Suprapubic skin (tissue), 4 donors: ENCODE results near the gene CCSAP. TPM values are rescaled to one million over a fixed set of nuclear protein-coding genes. Genes with fewer than 3 reads are reported as not detected.
"Not testable (repeated sequence)": the region's sequence is repeated elsewhere in the genome, so short reads cannot be mapped to it uniquely, and the experiment has no call there.

Experiments used
- DNase-seq, 2 donors: peaks; one replicate each; pipeline ENCODE4 v3.0.0-alpha.2; 2019; ENCODE audit warnings: low spot score in 2 of 2
- H3K27ac ChIP-seq: fragments of 200-600 bp; sonication (generic); one replicate; pipeline ENCODE4 v1.5.1; 2019
- H3K27me3 ChIP-seq: fragments of 200-600 bp; sonication (generic); one replicate; pipeline ENCODE4 v1.5.1; 2019
- H3K36me3 ChIP-seq: fragments of 200-600 bp; sonication (generic); one replicate; pipeline ENCODE4 v1.5.1; 2019
- H3K4me1 ChIP-seq: fragments of 200-600 bp; sonication (generic); one replicate; pipeline ENCODE4 v1.5.1; 2019
- H3K4me3 ChIP-seq: fragments of 200-600 bp; sonication (generic); one replicate; pipeline ENCODE4 v1.5.1; 2019; ENCODE audit warnings: mild to moderate bottlenecking
- H3K9me3 ChIP-seq: fragments of 200-600 bp; sonication (generic); one replicate; pipeline ENCODE4 v1.5.1; 2019
- EP300 ChIP-seq: sonication (generic); formaldehyde crosslinking; IDR thresholded peaks from one replicate; pipeline ENCODE4 v1.6.1; 2017; ENCODE audit warnings: antibody characterized with exemption
- POLR2A ChIP-seq, 2 donors: fragments of 450-650 bp; IDR thresholded peaks; one replicate each; pipeline ENCODE4 v1.6.1; 2017; ENCODE audit warnings: antibody characterized with exemption in 2 of 2, mild to moderate bottlenecking in 2 of 2, moderate library complexity in 2 of 2
- POLR2AphosphoS5 ChIP-seq, 3 donors: sonication (generic); formaldehyde crosslinking; IDR thresholded peaks; one replicate each; pipeline ENCODE4 v1.6.1; 2017; ENCODE audit warnings: antibody characterized with exemption in 3 of 3
- WGBS: methylation state at CpG from one replicate; pipeline ENCODE4 v1.1.5; 2018; 5-methylcytosine and 5-hydroxymethylcytosine counted together
- total RNA-seq, 4 donors: library from RNA; depleted of rRNA; stranded (reverse); fragments of >200 nt; gene quantifications; one replicate each; pipeline ENCODE4 v1.1.0, GENCODE V29; 2016
- TF ChIP-seq, protein P1 (sequence below), 2 donors: fragments of 200-600 bp in 1 of 2; fragments of 450-650 bp in 1 of 2; sonication (generic) in 1 of 2; IDR thresholded peaks; one replicate each; pipeline ENCODE4 v1.5.1; 2016 to 2019; ENCODE audit warnings: antibody characterized with exemption in 2 of 2, mild to moderate bottlenecking in 1 of 2, moderate library complexity in 1 of 2

CCSAP gene
- total RNA-seq, 4 donors from 2014 or later = 16.3 to 33.1 (median 16.8) TPM

GRCh38 chr1:229298420-229298819, 44.4 kb downstream of the CCSAP start:
- Histone ChIP-seq H3K9me3 (no peaks in the 10 kb centered on the region), H3K27me3 (no peaks in the 10 kb centered on the region), H3K36me3 (peaks cover 58% of the 10 kb centered on the region), H3K4me3 (no peak overlapping the region), H3K27ac (no peak overlapping the region), H3K4me1 (no peaks in the 10 kb centered on the region)
- no peak for DNase-seq
- TF ChIP-seq POLR2A (IDR thresholded peaks at IDR 0.05) (no peak), EP300 (no peak), POLR2AphosphoS5 (IDR thresholded peaks at IDR 0.05) (no peak)
- TF ChIP-seq, protein P1, sequence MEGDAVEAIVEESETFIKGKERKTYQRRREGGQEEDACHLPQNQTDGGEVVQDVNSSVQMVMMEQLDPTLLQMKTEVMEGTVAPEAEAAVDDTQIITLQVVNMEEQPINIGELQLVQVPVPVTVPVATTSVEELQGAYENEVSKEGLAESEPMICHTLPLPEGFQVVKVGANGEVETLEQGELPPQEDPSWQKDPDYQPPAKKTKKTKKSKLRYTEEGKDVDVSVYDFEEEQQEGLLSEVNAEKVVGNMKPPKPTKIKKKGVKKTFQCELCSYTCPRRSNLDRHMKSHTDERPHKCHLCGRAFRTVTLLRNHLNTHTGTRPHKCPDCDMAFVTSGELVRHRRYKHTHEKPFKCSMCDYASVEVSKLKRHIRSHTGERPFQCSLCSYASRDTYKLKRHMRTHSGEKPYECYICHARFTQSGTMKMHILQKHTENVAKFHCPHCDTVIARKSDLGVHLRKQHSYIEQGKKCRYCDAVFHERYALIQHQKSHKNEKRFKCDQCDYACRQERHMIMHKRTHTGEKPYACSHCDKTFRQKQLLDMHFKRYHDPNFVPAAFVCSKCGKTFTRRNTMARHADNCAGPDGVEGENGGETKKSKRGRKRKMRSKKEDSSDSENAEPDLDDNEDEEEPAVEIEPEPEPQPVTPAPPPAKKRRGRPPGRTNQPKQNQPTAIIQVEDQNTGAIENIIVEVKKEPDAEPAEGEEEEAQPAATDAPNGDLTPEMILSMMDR (IDR thresholded peaks at IDR 0.05) = no peak

GRCh38 chr1:229297746-229298145, 45.1 kb downstream of the CCSAP start:
- TF ChIP-seq EP300 = no peak
- TF ChIP-seq, protein P1 (IDR thresholded peaks at IDR 0.05) = no peak
- no peak for TF ChIP-seq POLR2AphosphoS5 (IDR thresholded peaks at IDR 0.05)
- no peaks in the 10 kb centered on the region for H3K4me1 ChIP-seq
- no peaks in the 10 kb centered on the region for H3K9me3 ChIP-seq
- H3K4me3 ChIP-seq = no peak overlapping the region
- 99% methylated on average over 1 of the region's 1 CpG for WGBS
- peaks cover 51% of the 10 kb centered on the region for H3K36me3 ChIP-seq
- no peak for DNase-seq
- no peak overlapping the region for H3K27ac ChIP-seq
- H3K27me3 ChIP-seq = no peaks in the 10 kb centered on the region

DNA sequence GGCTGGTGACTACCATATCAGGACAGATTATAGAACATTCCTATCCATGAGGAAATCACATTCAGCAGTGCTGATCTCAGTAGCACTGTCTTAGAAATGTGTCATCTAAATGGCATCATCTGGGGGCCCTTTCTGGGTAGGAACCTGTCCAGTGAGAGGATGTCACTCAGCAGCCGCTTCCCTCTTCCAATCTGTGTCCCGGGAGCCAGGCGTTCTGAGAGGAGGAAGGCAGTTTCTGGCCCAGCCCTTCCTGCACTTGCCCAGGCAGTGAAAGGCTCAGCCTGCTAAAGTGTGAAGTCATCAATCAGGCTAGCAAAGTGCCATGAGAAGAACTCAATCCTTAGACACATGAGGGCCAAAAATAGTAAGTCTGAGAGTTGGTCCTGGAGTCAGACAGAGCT, 46.3 kb downstream of the CCSAP start:
- no peaks in the 10 kb centered on the region for H3K9me3 ChIP-seq
- no peaks in the 10 kb centered on the region for H3K4me1 ChIP-seq
- WGBS = 69% methylated on average over 3 of the region's 3 CpGs
- no peak for DNase-seq
- no peak for TF ChIP-seq POLR2AphosphoS5 (IDR thresholded peaks at IDR 0.05)
- TF ChIP-seq, protein P1 (IDR thresholded peaks at IDR 0.05) = no peak
- no peak for TF ChIP-seq POLR2A (IDR thresholded peaks at IDR 0.05)
- TF ChIP-seq EP300 = no peak
- H3K36me3 ChIP-seq = peaks cover 43% of the 10 kb centered on the region
- no peak overlapping the region for H3K27ac ChIP-seq
- no peaks in the 10 kb centered on the region for H3K27me3 ChIP-seq
- no peak overlapping the region for H3K4me3 ChIP-seq

DNA sequence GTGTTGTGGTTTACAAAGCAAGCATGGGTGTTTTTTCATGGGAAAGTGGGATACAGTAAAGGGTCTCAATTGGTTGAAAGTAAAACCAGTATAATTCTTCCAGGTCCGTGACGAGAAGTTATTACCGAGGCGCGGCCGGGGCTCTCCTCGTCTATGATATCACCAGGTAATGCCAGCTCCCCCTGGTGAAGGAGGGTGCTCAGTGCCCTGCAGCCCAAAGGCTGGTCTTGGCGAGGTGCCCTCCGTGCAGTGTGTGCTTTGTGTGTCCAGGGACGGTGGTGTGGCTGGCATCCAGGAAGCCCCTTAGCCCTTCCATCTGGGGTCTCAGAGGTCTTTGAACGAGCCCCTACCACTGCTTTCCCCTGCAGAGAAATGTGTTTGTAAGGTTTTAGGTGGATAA, 47.1 kb downstream of the CCSAP start:
- 92% methylated on average over 11 of the region's 11 CpGs for WGBS
- TF ChIP-seq EP300 (no peak), POLR2A (IDR thresholded peaks at IDR 0.05) (no peak), POLR2AphosphoS5 (IDR thresholded peaks at IDR 0.05) (no peak)
- TF ChIP-seq, protein P1 (IDR thresholded peaks at IDR 0.05) = no peak
- H3K27me3 ChIP-seq = no peaks in the 10 kb centered on the region
- H3K9me3 ChIP-seq = no peaks in the 10 kb centered on the region
- peaks cover 35% of the 10 kb centered on the region for H3K36me3 ChIP-seq
- no peaks in the 10 kb centered on the region for H3K4me1 ChIP-seq
- no peak overlapping the region for H3K4me3 ChIP-seq
- DNase-seq = no peak
- no peak overlapping the region for H3K27ac ChIP-seq

DNA sequence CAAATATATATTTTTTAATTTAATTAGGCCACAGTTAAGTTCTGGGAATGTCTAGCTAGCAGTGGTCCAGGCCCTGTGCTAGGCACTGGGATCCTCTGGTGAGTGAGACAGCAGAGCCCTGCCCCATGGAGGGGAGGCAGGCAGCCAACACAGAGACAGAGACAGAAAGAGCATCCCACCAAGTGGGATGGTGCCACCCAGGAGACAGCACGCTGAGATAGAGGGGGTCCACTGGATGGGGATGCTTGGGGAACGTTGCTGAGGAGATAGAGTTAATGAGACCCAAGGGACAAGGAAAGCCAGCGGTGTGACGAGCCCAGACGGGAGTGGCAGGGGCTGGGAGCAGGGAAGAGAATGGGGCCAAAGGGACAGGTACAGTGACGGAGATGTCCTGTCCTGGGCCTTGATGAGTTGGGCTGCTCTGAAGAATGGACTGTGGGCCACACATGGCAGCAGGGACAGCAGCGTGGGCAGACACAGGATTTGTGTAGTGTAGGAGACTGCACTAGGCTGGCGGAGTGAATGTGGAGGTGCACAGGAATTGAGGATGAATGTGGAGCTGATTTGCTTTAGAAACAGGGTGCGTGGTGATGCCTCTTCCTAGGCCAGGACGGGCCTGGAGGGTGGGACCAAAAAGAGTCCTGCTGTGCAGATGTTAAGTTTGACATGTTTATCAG, 49.2 kb downstream of the CCSAP start:
- TF ChIP-seq EP300 (no peak), POLR2A (IDR thresholded peaks at IDR 0.05) (no peak)
- Histone ChIP-seq H3K27me3 (no peaks in the 10 kb centered on the region), H3K36me3 (peaks cover 22% of the 10 kb centered on the region), H3K27ac (no peak overlapping the region), H3K4me3 (no peak overlapping the region), H3K4me1 (no peaks in the 10 kb centered on the region), H3K9me3 (no peaks in the 10 kb centered on the region)
- 90% methylated on average over 10 of the region's 10 CpGs for WGBS
- no peak for DNase-seq

DNA sequence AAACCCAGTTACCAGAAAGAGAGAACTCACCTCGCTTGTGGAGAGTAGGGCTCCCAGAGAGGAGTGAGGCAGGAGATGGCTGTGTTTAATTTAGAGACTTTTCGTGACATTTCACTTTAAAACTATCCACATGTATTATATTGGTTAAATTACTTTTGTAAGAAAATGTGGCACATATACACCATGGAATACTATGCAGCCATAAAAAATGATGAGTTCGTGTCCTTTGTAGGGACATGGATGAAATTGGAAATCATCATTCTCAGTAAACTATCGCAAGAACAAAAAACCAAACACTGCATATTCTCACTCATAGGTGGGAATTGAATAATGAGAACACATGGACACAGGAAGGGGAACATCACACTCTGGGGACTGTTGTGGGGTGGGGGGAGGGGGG, 51.2 kb downstream of the CCSAP start:
- H3K4me1 ChIP-seq, H3K27me3 ChIP-seq, H3K36me3 ChIP-seq, H3K4me3 ChIP-seq, DNase-seq, H3K27ac ChIP-seq, H3K9me3 ChIP-seq: not testable (repeated sequence)
- 93% methylated on average over 4 of the region's 4 CpGs for WGBS
